Gastrocnemius medialis (tissue), 4 donors: ENCODE results near the gene TSC2. TPM values are rescaled to one million over a fixed set of nuclear protein-coding genes. Genes with fewer than 3 reads are reported as not detected.

Experiments
- ATAC-seq, 2 donors: fragments of 150-250 bp; one replicate each; pipeline ENCODE4 v1.9.1; 2016
- DNase-seq, 2 donors: peaks; one replicate each; pipeline ENCODE4 v3.0.0-alpha.2; 2019
- H3K27ac ChIP-seq, 4 donors: fragments of 200-600 bp; sonication (generic); 1 replicate in 1 of 4; 2 replicates in 3 of 4; pipeline ENCODE4 v1.5.1; 2016 to 2018; ENCODE audit warnings: mild to moderate bottlenecking in 2 of 4, moderate library complexity in 1 of 4
- H3K27me3 ChIP-seq, 3 donors: fragments of 200-600 bp; sonication (generic) in 2 of 3; 1 replicate in 1 of 3; 2 replicates in 2 of 3; pipeline versions ENCODE4 v1.5.1 to v1.6.0; 2016 to 2019; ENCODE audit warnings: mild to moderate bottlenecking in 1 of 3, moderate library complexity in 1 of 3
- H3K36me3 ChIP-seq, 2 donors: fragments of 200-600 bp; sonication (generic) in 1 of 2; one replicate each; pipeline ENCODE4 v1.5.1; 2017 to 2018
- H3K4me1 ChIP-seq, 2 donors: fragments of 200-600 bp; sonication (generic) in 1 of 2; one replicate each; pipeline ENCODE4 v1.5.1; 2016 to 2017; ENCODE audit warnings: mild to moderate bottlenecking in 2 of 2
- H3K4me3 ChIP-seq, 4 donors: fragments of 200-600 bp; sonication (generic) in 3 of 4; 1 replicate in 1 of 4; 2 replicates in 3 of 4; pipeline ENCODE4 v1.5.1; 2016 to 2019; ENCODE audit warnings: mild to moderate bottlenecking in 2 of 4
- H3K9me3 ChIP-seq, 3 donors: fragments of 200-600 bp; sonication (generic) in 2 of 3; 1 replicate in 1 of 3; 2 replicates in 2 of 3; pipeline ENCODE4 v1.5.1; 2016 to 2019
- POLR2A ChIP-seq, 2 donors: fragments of 450-650 bp; IDR thresholded peaks; one replicate each; pipeline ENCODE4 v1.6.1; 2017; ENCODE audit warnings: antibody characterized with exemption in 2 of 2, mild to moderate bottlenecking in 2 of 2, moderate library complexity in 2 of 2
- in situ Hi-C, 4 donors: fragments of 200-750 bp; cut with MboI; loops; one replicate each; pipeline versions ENCODE4 v1.15.0 to v1.8.0; 2017; ENCODE audit warnings: low sequenced_read_pairs in 4 of 4
- intact Hi-C: fragments of 100-400 bp; cut with DNase I; formaldehyde crosslinking; loops from one replicate; pipeline ENCODE4 v1.15.1; 2023; ENCODE audit warnings: low total_unique reads
- total RNA-seq, 4 donors: library from RNA; depleted of rRNA; stranded (reverse); fragments of >200 nt; gene quantifications; one replicate each; pipeline versions ENCODE4 v1.1.0 to v1.2.3, GENCODE V29; 2016
- TF ChIP-seq, protein P1 (sequence below), 5 experiments: fragments of 450-650 bp in 3 of 5; fragments of 200-600 bp in 2 of 5; sonication (generic) in 2 of 5; IDR thresholded peaks in 4 of 5; conservative IDR thresholded peaks in 1 of 5; 1 replicate in 4 of 5; 2 replicates in 1 of 5; pipeline ENCODE4 v1.5.1; 2016 to 2019; ENCODE audit warnings: antibody characterized with exemption in 5 of 5, mild to moderate bottlenecking in 3 of 5, moderate library complexity in 3 of 5

TSC2 gene
- total RNA-seq, 4 donors from 2014 or later, result 44.5 to 62.7 (median 53.8) TPM

DNA sequence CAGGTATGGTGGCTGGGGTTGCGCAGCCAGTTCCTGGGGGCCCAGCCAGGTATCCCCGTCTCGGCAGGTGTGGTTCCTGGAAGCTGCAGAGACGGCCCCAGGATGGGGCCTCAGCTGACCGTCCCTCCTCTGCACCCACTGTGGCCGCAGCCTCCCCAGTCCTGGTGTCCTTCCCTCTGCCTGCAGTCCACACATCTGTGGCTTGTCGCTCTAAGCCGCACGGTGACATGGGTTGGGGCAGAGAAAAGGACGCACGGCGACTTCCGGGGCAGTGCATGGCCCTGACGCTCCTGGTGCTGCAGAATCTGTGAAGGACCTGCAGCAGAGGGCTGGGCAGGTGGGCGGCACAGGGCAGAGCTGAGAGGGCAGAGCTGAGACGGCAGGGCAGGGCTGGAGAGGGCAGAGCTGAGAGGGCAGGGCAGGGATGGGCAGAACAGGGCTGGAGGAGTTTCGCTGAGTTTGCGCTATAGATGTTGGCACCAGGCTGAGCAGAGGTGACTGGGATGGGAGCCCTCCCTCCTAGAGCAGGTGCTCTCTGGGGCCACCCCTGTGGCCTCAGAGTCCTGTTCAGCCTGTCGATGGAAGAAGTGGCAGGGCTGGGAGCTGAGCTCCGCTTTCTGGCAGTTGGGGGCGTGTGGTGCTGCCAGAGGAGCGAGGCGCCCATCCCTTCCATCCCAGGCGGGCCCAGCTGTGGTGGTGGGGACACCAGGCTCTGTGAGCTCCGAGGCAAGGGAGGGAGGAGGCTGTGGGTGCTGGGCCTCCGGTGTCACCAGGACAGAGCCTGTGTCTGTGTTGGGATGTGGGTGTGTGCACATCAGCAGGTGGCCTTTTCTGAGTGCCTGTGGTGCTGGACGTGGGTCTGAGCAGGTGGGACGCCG, 23.0 kb downstream of the TSC2 start:
- no peaks in the 10 kb centered on the region for H3K27me3 ChIP-seq
- intact Hi-C loops (no loop called here), in situ Hi-C loops (no loop called here)
- no peaks in the 10 kb centered on the region for H3K4me1 ChIP-seq
- peaks cover 0 to 87% of the 10 kb centered on the region in 2 donors for H3K36me3 ChIP-seq
- no peaks in the 10 kb centered on the region for H3K9me3 ChIP-seq
- no peak overlapping the region for H3K27ac ChIP-seq
- no peak for TF ChIP-seq POLR2A (IDR thresholded peaks at IDR 0.05)
- TF ChIP-seq, protein P1, sequence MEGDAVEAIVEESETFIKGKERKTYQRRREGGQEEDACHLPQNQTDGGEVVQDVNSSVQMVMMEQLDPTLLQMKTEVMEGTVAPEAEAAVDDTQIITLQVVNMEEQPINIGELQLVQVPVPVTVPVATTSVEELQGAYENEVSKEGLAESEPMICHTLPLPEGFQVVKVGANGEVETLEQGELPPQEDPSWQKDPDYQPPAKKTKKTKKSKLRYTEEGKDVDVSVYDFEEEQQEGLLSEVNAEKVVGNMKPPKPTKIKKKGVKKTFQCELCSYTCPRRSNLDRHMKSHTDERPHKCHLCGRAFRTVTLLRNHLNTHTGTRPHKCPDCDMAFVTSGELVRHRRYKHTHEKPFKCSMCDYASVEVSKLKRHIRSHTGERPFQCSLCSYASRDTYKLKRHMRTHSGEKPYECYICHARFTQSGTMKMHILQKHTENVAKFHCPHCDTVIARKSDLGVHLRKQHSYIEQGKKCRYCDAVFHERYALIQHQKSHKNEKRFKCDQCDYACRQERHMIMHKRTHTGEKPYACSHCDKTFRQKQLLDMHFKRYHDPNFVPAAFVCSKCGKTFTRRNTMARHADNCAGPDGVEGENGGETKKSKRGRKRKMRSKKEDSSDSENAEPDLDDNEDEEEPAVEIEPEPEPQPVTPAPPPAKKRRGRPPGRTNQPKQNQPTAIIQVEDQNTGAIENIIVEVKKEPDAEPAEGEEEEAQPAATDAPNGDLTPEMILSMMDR (IDR thresholded peaks at IDR 0.05 in 4 of 5, conservative IDR thresholded peaks at IDR 0.05 in 1 of 5), result no peak
- no peak overlapping the region for H3K4me3 ChIP-seq
- no peak for DNase-seq
- ATAC-seq, result no peak

DNA sequence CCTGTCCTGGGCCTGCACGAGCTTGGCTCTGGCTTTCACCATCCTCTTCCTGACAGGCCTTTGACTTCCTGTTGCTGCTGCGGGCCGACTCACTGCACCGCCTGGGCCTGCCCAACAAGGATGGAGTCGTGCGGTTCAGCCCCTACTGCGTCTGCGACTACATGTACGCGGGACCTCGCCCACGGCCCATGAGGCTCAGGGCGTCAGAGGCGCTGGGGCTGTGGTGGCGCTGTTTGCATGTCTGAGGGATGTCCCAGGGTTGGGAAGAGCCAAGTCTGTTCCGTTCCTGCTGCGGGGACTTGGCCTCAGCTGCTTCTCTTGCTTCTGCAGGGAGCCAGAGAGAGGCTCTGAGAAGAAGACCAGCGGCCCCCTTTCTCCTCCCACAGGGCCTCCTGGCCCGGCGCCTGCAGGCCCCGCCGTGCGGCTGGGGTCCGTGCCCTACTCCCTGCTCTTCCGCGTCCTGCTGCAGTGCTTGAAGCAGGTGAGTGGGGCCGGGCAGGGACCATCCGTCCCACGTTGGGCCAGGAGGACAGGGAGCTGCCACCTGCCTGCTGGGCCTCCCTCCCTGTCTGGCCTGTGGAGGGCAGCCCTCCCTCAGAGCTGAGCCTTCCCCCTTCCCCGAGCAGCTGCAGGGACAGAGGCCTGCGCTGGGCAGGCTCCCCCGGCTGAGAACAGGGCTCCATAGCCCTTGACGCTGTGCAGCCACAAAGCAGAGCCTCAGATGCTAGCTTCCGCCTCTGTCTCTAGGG, 23.8 kb downstream of the TSC2 start:
- peaks cover 0 to 87% of the 10 kb centered on the region in 2 donors for H3K36me3 ChIP-seq
- in situ Hi-C loops, result no loop called here

DNA sequence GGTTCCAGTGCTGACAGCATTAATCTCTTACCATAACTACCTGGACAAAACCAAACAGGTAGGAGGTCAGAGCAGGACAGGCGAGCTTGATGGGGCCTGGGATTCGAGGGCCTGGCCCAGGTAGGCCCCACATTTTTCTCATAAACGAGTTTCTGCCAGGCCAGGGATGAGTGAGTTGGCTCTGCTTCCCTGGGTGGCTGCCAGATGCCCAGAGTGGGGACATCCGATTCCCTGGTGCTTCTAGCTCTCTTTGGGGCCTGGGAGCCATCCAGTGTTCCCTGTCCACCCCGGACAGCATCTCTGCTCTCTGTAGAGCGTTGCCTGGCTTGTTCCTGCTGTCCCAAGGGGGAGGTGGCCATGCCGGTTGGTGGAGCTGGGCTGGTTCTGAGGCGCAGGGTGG, 25.1 kb downstream of the TSC2 start:
- Histone ChIP-seq H3K4me3 (no peak overlapping the region), H3K4me1 (no peaks in the 10 kb centered on the region), H3K27ac (no peak overlapping the region), H3K27me3 (no peaks in the 10 kb centered on the region), H3K36me3 (peaks cover 0 to 87% of the 10 kb centered on the region in 2 donors), H3K9me3 (no peaks in the 10 kb centered on the region)
- intact Hi-C loops, result no loop called here
- in situ Hi-C loops, result no loop called here
- DNase-seq (no peak), ATAC-seq (no peak)
- TF ChIP-seq POLR2A (IDR thresholded peaks at IDR 0.05), result no peak
- TF ChIP-seq, protein P1 (IDR thresholded peaks at IDR 0.05 in 4 of 5, conservative IDR thresholded peaks at IDR 0.05 in 1 of 5), result no peak

More for the DNA sequence above, 23.8 kb downstream of the TSC2 start:
- Histone ChIP-seq H3K27ac (no peak overlapping the region), H3K27me3 (no peaks in the 10 kb centered on the region), H3K4me3 (no peak overlapping the region), H3K9me3 (no peaks in the 10 kb centered on the region), H3K4me1 (no peaks in the 10 kb centered on the region)
- no peak for TF ChIP-seq POLR2A (IDR thresholded peaks at IDR 0.05)
- TF ChIP-seq, protein P1 (IDR thresholded peaks at IDR 0.05 in 4 of 5, conservative IDR thresholded peaks at IDR 0.05 in 1 of 5), result no peak
- no peak for DNase-seq
- ATAC-seq, result no peak
- intact Hi-C loops, result no loop called here

DNA sequence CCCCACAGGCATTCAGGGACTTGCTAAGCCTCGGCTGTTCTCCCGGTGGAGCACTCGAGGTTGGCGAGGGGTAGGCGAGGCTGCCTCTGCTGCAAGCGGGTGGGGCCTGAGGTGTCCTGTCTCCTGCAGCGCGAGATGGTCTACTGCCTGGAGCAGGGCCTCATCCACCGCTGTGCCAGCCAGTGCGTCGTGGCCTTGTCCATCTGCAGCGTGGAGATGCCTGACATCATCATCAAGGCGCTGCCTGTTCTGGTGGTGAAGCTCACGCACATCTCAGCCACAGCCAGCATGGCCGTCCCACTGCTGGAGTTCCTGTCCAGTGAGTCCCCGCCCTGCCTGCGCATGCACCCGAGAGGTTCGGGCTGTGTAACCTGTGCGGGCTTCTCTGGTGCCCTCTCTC, 26.3 kb downstream of the TSC2 start:
- H3K27ac ChIP-seq, result no peak overlapping the region
- intact Hi-C loops, result no loop called here
- no peak overlapping the region for H3K4me3 ChIP-seq
- in situ Hi-C loops, result no loop called here
- H3K4me1 ChIP-seq, result no peaks in the 10 kb centered on the region
- H3K9me3 ChIP-seq, result no peaks in the 10 kb centered on the region
- no peak for ATAC-seq
- no peak for DNase-seq
- H3K27me3 ChIP-seq, result no peaks in the 10 kb centered on the region
- H3K36me3 ChIP-seq, result peaks cover 0 to 87% of the 10 kb centered on the region in 2 donors
- no peak for TF ChIP-seq POLR2A (IDR thresholded peaks at IDR 0.05)
- TF ChIP-seq, protein P1 (IDR thresholded peaks at IDR 0.05 in 4 of 5, conservative IDR thresholded peaks at IDR 0.05 in 1 of 5), result no peak
